Loucy (cell line): ENCODE measurements around the gene SDR42E2.

Source experiments
- H2AFZ ChIP-seq: fragments of 200-600 bp; sonication (generic); 2 replicates; pipeline ENCODE4 v1.6.0; 2016; ENCODE audit warnings: antibody characterized with exemption, mild to moderate bottlenecking, low read length, moderate library complexity
- H3F3A ChIP-seq: fragments of 200-600 bp; 2 replicates; pipeline ENCODE4 v1.6.0; 2016; ENCODE audit warnings: antibody characterized with exemption, low read depth, mild to moderate bottlenecking
- H3K27me3 ChIP-seq: fragments of 200-600 bp; sonication (generic); 2 replicates; pipeline ENCODE4 v1.6.1; 2014; ENCODE audit warnings: low read length, mild to moderate bottlenecking; ENCODE audit not compliant: insufficient read depth, poor library complexity, severe bottlenecking
- H3K36me3 ChIP-seq: fragments of 200-600 bp; sonication (generic); 2 replicates; pipeline ENCODE4 v1.6.1; 2016; ENCODE audit warnings: low read length; ENCODE audit not compliant: insufficient read depth
- H3K4me1 ChIP-seq: fragments of 200-600 bp; sonication (generic); 2 replicates; pipeline ENCODE4 v1.5.1; 2014; ENCODE audit warnings: low read length, mild to moderate bottlenecking; ENCODE audit not compliant: insufficient read depth, poor library complexity, severe bottlenecking
- H3K4me2 ChIP-seq: fragments of 200-600 bp; sonication (generic); 2 replicates; pipeline ENCODE4 v1.6.0; 2014; ENCODE audit warnings: antibody characterized with exemption, low read length, low read depth, mild to moderate bottlenecking; ENCODE audit not compliant: poor library complexity, severe bottlenecking
- H3K4me3 ChIP-seq: fragments of 200-600 bp; sonication (generic); 2 replicates; pipeline ENCODE4 v1.5.1; 2014; ENCODE audit warnings: low read length, mild to moderate bottlenecking, mixed read lengths; ENCODE audit not compliant: poor library complexity, severe bottlenecking
- H3K79me2 ChIP-seq: fragments of 200-600 bp; sonication (generic); 2 replicates; pipeline ENCODE4 v1.6.1; 2014; ENCODE audit warnings: low read length; ENCODE audit not compliant: insufficient read depth
- H3K9ac ChIP-seq: fragments of 200-600 bp; sonication (generic); 2 replicates; pipeline ENCODE4 v1.6.0; 2014; ENCODE audit warnings: mild to moderate bottlenecking, low read depth, low read length, moderate library complexity; ENCODE audit not compliant: poor library complexity, severe bottlenecking
- H3K9me2 ChIP-seq: fragments of 200-600 bp; sonication (generic); replicated peaks from 2 replicates; pipeline ENCODE4 v1.6.1; 2016; ENCODE audit warnings: low read depth, low read length, mixed read lengths
- H3K9me3 ChIP-seq: fragments of 200-600 bp; sonication (generic); 2 replicates; pipeline ENCODE4 v1.6.1; 2014; ENCODE audit warnings: mild to moderate bottlenecking, antibody characterized with exemption, low read length, low read depth; ENCODE audit not compliant: insufficient read depth
- H4K20me1 ChIP-seq: fragments of 200-600 bp; sonication (generic); 2 replicates; pipeline ENCODE4 v1.6.0; 2014; ENCODE audit warnings: antibody characterized with exemption, low read length, mild to moderate bottlenecking; ENCODE audit not compliant: insufficient read depth, poor library complexity, severe bottlenecking
- EZH2phosphoT487 ChIP-seq: fragments of 200-600 bp; IDR thresholded peaks from 2 replicates; pipeline ENCODE4 v1.6.1; 2018; ENCODE audit warnings: antibody characterized with exemption, mild to moderate bottlenecking, moderate library complexity, borderline replicate concordance
- TF ChIP-seq, protein P1 (sequence below): fragments of 200-600 bp; sonication (generic); conservative IDR thresholded peaks from 2 replicates; pipeline ENCODE4 v1.5.1; 2014; ENCODE audit warnings: mild to moderate bottlenecking, antibody characterized with exemption, low read length

The SDR42E2 gene

DNA sequence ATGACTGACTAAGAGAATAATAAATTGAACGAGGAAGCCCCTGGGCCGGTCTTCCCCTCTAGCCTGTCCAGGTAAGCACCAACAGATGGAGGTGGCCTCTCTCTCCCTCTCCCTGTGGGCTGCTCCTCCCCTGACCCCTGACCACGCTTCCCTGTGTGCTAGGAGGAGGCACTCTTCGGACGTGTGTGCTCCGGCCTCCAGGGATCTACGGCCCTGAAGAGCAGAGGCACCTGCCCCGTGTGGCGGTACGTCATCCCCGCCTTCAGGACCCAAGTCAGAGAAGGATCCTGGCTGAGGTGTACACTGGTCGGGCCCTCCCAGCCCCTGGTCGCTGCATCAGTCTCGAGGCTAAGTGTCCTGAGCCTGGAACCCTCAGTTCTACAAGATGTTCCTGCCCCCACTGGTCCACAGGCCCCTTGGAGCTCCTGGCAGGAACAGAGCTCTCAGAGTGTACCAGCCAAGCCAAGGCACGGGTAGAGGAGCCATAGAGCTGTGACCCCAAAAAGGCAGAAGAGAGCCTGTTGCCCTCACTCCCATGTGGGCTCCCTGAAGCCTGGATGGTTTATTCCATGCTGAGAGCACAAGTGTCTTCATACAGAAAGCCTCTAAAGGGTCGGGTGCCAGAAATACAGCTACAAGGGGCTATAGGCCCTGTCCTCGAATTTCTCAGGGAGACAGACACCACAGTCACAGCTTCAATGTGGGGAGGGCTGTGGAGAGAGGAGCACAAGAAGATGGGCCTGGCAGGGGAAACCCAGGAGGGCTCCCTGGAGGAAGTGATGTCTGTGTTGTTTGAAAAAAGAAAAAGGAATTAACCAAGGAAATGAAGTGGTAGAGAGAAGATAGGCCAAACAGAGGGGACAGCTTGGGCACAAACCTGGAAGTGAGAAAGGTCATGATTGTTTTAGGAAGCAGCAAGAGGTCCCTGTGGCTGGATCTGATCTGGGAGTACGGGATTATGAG, 15.9 kb downstream of the SDR42E2 start:
- no peaks in the 10 kb centered on the region for H3F3A ChIP-seq
- no peaks in the 10 kb centered on the region for H3K27me3 ChIP-seq
- no peak overlapping the region for H3K9ac ChIP-seq
- H4K20me1 ChIP-seq, result no peaks in the 10 kb centered on the region
- H3K79me2 ChIP-seq, result no peaks in the 10 kb centered on the region
- H3K9me3 ChIP-seq, result no peaks in the 10 kb centered on the region
- TF ChIP-seq, protein P1, sequence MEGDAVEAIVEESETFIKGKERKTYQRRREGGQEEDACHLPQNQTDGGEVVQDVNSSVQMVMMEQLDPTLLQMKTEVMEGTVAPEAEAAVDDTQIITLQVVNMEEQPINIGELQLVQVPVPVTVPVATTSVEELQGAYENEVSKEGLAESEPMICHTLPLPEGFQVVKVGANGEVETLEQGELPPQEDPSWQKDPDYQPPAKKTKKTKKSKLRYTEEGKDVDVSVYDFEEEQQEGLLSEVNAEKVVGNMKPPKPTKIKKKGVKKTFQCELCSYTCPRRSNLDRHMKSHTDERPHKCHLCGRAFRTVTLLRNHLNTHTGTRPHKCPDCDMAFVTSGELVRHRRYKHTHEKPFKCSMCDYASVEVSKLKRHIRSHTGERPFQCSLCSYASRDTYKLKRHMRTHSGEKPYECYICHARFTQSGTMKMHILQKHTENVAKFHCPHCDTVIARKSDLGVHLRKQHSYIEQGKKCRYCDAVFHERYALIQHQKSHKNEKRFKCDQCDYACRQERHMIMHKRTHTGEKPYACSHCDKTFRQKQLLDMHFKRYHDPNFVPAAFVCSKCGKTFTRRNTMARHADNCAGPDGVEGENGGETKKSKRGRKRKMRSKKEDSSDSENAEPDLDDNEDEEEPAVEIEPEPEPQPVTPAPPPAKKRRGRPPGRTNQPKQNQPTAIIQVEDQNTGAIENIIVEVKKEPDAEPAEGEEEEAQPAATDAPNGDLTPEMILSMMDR, result no peak
- no peak for TF ChIP-seq EZH2phosphoT487
- no peak overlapping the region for H2AFZ ChIP-seq
- H3K4me2 ChIP-seq, result no peak overlapping the region
- H3K4me1 ChIP-seq, result no peaks in the 10 kb centered on the region
- no peaks in the 10 kb centered on the region for H3K36me3 ChIP-seq
- H3K9me2 ChIP-seq, result no peaks in the 10 kb centered on the region
- no peak overlapping the region for H3K4me3 ChIP-seq

DNA sequence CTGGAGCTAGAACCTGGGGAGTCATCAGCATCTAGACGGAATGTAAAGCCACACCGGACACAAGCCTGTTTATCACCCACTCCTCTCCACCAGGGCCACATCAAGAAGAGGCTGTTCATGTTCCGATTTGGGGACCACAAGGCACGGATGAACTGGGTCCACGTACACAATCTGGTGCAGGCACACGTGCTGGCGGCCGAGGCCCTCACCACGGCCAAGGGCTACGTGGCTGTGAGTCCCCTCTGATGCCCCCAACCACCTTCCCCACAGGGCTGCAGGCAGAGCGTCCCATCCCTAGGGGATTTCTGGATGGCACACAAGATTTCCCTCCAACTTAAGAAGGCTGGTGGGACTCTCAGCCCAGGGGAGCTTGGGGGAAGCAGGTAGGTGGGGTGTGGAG, 19.1 kb downstream of the SDR42E2 start:
- Histone ChIP-seq H3K36me3 (no peaks in the 10 kb centered on the region), H3K9me3 (no peaks in the 10 kb centered on the region), H3K27me3 (no peaks in the 10 kb centered on the region), H3K9me2 (no peaks in the 10 kb centered on the region), H3K9ac (no peak overlapping the region), H3K4me1 (no peaks in the 10 kb centered on the region), H4K20me1 (no peaks in the 10 kb centered on the region), H3K79me2 (no peaks in the 10 kb centered on the region), H3K4me2 (no peak overlapping the region), H2AFZ (no peak overlapping the region), H3F3A (no peaks in the 10 kb centered on the region), H3K4me3 (no peak overlapping the region)
- TF ChIP-seq EZH2phosphoT487, result no peak
- TF ChIP-seq, protein P1, result no peak

DNA sequence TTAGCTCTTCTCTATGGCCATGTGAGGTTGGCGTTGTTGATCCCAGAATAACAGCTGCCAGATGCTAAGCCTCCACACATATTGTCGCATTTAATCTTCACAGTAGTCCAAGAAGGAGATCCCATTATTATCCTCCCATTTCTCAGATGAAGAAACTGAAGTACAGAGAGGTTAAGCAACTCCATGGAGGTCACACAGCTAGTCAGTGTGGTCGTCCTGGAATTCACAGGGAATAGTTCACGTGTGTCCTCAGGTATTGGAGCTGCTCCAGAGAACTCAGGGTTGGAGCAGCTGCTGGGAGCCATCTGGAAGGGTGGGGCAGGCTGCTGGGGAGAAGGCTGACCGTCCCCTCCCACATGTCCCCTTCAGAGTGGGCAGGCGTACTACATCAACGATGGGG, 19.5 kb downstream of the SDR42E2 start:
- Histone ChIP-seq H3K9ac (no peak overlapping the region), H3K4me3 (no peak overlapping the region), H2AFZ (no peak overlapping the region), H3K4me1 (no peaks in the 10 kb centered on the region), H3K9me2 (no peaks in the 10 kb centered on the region), H3K36me3 (no peaks in the 10 kb centered on the region), H3K9me3 (no peaks in the 10 kb centered on the region), H3K27me3 (no peaks in the 10 kb centered on the region), H3K79me2 (no peaks in the 10 kb centered on the region), H3F3A (no peaks in the 10 kb centered on the region), H4K20me1 (no peaks in the 10 kb centered on the region), H3K4me2 (no peak overlapping the region)
- TF ChIP-seq EZH2phosphoT487, result no peak
- TF ChIP-seq, protein P1, result no peak
